ENCODE data around the gene KIF16B.

KIF16B gene

GRCh38 chr20:16562259-16562658 is 11.0 kb downstream of the KIF16B start:
- H3K36me3 ChIP-seq (ENCODE audit: control insufficient read depth, insufficient read depth, low read length) = no peaks in the 10 kb centered on the region
- no peaks in the 10 kb centered on the region for H3K27me3 ChIP-seq (ENCODE audit: control insufficient read depth, insufficient read depth, low read length)
- peaks cover 43% of the 10 kb centered on the region for H3K4me1 ChIP-seq
- H3K9me3 ChIP-seq (ENCODE audit: control insufficient read depth, low read length) = no peaks in the 10 kb centered on the region
- H3K9ac ChIP-seq = no peak overlapping the region
- no peak overlapping the region for H2AFZ ChIP-seq
- H3K27ac ChIP-seq = peak overlapping the region; percentile 80
- H3K79me2 ChIP-seq = peaks cover 69% of the 10 kb centered on the region
- no peak for TF ChIP-seq CTCF (IDR thresholded peaks at IDR 0.05)
- H3K4me2 ChIP-seq (ENCODE audit: low read length) = peak overlapping the region; percentile 21
- H3K4me3 ChIP-seq (ENCODE audit: low read depth, low read length) = no peak overlapping the region

DNA sequence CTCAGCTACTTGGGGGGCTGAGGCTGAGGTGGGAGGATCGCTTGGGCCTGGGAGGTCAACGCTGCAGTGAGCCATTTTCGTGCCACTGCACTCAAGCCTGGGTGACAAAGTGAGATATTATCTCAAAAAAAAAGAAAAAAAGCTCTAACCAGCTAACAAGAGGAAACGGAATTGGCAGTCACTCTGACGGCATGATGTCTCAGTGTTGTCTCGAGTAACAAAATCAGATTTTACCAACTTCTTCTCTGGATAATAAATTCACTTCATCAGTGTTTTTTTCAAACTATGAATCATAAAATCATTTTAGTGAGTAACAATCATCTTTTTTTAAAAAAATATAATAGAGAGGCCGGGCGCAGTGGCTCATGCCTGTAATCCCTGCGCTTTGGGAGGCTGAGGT is 12.6 kb downstream of the KIF16B start:
- TF ChIP-seq CTCF (IDR thresholded peaks at IDR 0.05) = no peak
- H2AFZ ChIP-seq = no peak overlapping the region

DNA sequence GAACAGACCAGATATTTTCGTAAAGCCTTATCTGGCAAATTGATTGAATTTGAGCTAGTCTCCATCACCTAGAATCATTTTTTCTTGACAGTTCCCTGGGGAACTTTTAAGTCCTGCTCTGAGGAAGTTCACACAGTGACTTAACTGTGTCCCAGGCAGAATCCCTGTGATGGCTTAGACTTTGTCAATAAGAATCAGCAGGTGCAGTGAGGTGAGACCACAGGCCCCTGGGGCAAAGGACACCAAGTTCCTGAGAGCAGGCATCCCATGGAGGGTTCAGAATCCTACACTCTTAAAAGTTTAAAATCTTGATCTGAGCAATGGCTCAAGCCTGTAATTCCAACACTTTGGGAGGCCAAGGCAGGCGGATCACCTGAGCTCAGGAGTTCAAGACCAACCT is 13.0 kb downstream of the KIF16B start:
- no peak for TF ChIP-seq CTCF (IDR thresholded peaks at IDR 0.05)
- Histone ChIP-seq H3K4me3 (ENCODE audit: low read depth, low read length) (no peak overlapping the region), H3K79me2 (peaks cover 60% of the 10 kb centered on the region), H3K27me3 (ENCODE audit: control insufficient read depth, insufficient read depth, low read length) (no peaks in the 10 kb centered on the region), H3K9ac (no peak overlapping the region), H3K9me3 (ENCODE audit: control insufficient read depth, low read length) (no peaks in the 10 kb centered on the region), H3K36me3 (ENCODE audit: control insufficient read depth, insufficient read depth, low read length) (no peaks in the 10 kb centered on the region), H3K27ac (peak overlapping the region; percentile 47), H2AFZ (no peak overlapping the region), H3K4me1 (peaks cover 43% of the 10 kb centered on the region), H3K4me2 (ENCODE audit: low read length) (no peak overlapping the region)

More for the DNA sequence above, 12.6 kb downstream of the KIF16B start:
- H3K4me3 ChIP-seq (ENCODE audit: low read depth, low read length) = no peak overlapping the region
- no peak overlapping the region for H3K4me2 ChIP-seq (ENCODE audit: low read length)
- no peak overlapping the region for H3K9ac ChIP-seq
- peaks cover 64% of the 10 kb centered on the region for H3K79me2 ChIP-seq
- H3K36me3 ChIP-seq (ENCODE audit: control insufficient read depth, insufficient read depth, low read length) = no peaks in the 10 kb centered on the region
- no peaks in the 10 kb centered on the region for H3K9me3 ChIP-seq (ENCODE audit: control insufficient read depth, low read length)
- H3K27me3 ChIP-seq (ENCODE audit: control insufficient read depth, insufficient read depth, low read length) = no peaks in the 10 kb centered on the region
- peak overlapping the region; percentile 47 for H3K27ac ChIP-seq
- H3K4me1 ChIP-seq = peaks cover 44% of the 10 kb centered on the region

DNA sequence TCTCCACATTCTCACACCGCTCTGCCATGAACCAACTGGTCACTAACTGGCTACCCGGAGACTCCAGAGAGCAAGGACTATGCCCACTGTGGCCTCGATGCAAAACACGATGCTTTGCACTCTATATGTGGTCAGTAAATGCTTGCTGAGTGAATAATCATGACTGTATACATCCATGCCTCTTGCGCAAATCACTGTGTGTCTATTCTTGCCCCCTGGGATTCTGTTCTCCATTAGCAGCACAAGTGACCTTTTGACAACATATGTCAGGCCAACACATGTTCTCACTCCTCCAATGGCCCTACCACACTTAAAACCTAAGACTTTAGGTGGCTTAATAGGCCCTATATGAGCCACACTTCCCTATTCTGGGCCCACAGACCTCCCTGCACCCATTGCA is 16.9 kb downstream of the KIF16B start:
- Histone ChIP-seq H3K79me2 (peaks cover 58% of the 10 kb centered on the region), H3K9me3 (ENCODE audit: control insufficient read depth, low read length) (no peaks in the 10 kb centered on the region), H3K4me3 (ENCODE audit: low read depth, low read length) (no peak overlapping the region), H3K4me1 (peaks cover 64% of the 10 kb centered on the region), H3K27me3 (ENCODE audit: control insufficient read depth, insufficient read depth, low read length) (no peaks in the 10 kb centered on the region), H3K9ac (no peak overlapping the region), H3K4me2 (ENCODE audit: low read length) (no peak overlapping the region), H2AFZ (no peak overlapping the region), H3K36me3 (ENCODE audit: control insufficient read depth, insufficient read depth, low read length) (no peaks in the 10 kb centered on the region), H3K27ac (peak overlapping the region; percentile 98)
- no peak for TF ChIP-seq CTCF (IDR thresholded peaks at IDR 0.05)

DNA sequence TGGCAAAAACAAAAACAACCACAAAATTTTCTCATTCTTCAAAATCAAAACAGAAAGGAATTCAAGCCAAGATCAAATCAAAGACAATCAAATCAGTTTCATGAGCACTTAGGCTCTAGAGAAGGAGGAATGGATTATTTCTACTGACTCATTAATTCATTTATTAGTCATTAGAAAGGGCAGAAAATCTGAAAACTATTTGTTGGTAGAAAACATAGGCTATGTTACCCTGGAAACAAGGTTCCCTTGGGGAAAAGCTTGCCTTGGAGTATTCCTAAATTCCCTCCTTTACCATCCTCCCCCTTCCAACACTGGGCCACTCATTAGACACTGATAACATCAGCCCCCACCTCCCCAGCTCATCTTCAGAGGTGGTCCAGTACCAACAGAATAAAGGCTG is 17.5 kb downstream of the KIF16B start:
- H3K79me2 ChIP-seq = peaks cover 53% of the 10 kb centered on the region
- H2AFZ ChIP-seq = no peak overlapping the region
- H3K36me3 ChIP-seq (ENCODE audit: control insufficient read depth, insufficient read depth, low read length) = no peaks in the 10 kb centered on the region
- no peak for TF ChIP-seq CTCF (IDR thresholded peaks at IDR 0.05)
- H3K27me3 ChIP-seq (ENCODE audit: control insufficient read depth, insufficient read depth, low read length) = no peaks in the 10 kb centered on the region
- peak overlapping the region; percentile 47 for H3K4me2 ChIP-seq (ENCODE audit: low read length)
- H3K4me1 ChIP-seq = peaks cover 64% of the 10 kb centered on the region
- H3K9ac ChIP-seq = no peak overlapping the region
- H3K9me3 ChIP-seq (ENCODE audit: control insufficient read depth, low read length) = no peaks in the 10 kb centered on the region
- peak overlapping the region; percentile 98 for H3K27ac ChIP-seq
- H3K4me3 ChIP-seq (ENCODE audit: low read depth, low read length) = no peak overlapping the region

All from parathyroid adenoma (tissue), 2 donors.